GM12891 (cell line): Measurements from ENCODE around the gene PI4KA. TPM values are rescaled to one million over a fixed set of nuclear protein-coding genes. Genes with fewer than 3 reads are reported as not detected.
"Not testable (repeated sequence)": the region's sequence is repeated elsewhere in the genome, so short reads cannot be mapped to it uniquely, and the experiment has no call there.

ENCODE experiments used
- DNase-seq: peaks from one replicate; pipeline ENCODE4 v3.0.0; 2011; ENCODE audit warnings: low spot score; ENCODE audit not compliant: insufficient read length
- FAIRE-seq: peaks from 2 replicates; lab custom pipeline; 2011; peaks lifted over from hg19 to GRCh38; lab: Jason Lieb, UNC
- PAX5 ChIP-seq: IDR thresholded peaks from 2 replicates; pipeline ENCODE4 v1.6.1; 2011; ENCODE audit warnings: low read length, moderate library complexity, mild to moderate bottlenecking; ENCODE audit not compliant: insufficient read depth, severe bottlenecking
- POLR2A ChIP-seq: IDR thresholded peaks from 2 replicates; pipeline ENCODE4 v1.6.1; 2011; ENCODE audit warnings: low read depth, low read length, control low read depth
- POLR2AphosphoS5 ChIP-seq: IDR thresholded peaks from 2 replicates; pipeline ENCODE4 v1.6.1; 2011; ENCODE audit warnings: low read depth, low read length, control low read depth
- POU2F2 ChIP-seq: IDR thresholded peaks from 2 replicates; pipeline ENCODE4 v1.6.1; 2011; ENCODE audit warnings: low read depth, mild to moderate bottlenecking, control low read depth, low read length, moderate library complexity
- SPI1 ChIP-seq: IDR thresholded peaks from 2 replicates; pipeline ENCODE4 v1.6.1; 2011; ENCODE audit warnings: low read depth, low read length, control low read depth
- TAF1 ChIP-seq: IDR thresholded peaks from 2 replicates; pipeline ENCODE4 v1.6.1; 2011; ENCODE audit warnings: low read depth, low read length, control low read depth
- polyA plus RNA-seq: library from polyadenylated mRNA; unstranded; fragments of >200 nt; gene quantifications from one replicate; pipeline ENCODE4 v1.2.1, GENCODE V29; 2012; ENCODE audit warnings: low read depth, missing spikeins, inconsistent platforms; ENCODE audit not compliant: missing spikeins

PI4KA gene
- 36.6 TPM for polyA plus RNA-seq

DNA sequence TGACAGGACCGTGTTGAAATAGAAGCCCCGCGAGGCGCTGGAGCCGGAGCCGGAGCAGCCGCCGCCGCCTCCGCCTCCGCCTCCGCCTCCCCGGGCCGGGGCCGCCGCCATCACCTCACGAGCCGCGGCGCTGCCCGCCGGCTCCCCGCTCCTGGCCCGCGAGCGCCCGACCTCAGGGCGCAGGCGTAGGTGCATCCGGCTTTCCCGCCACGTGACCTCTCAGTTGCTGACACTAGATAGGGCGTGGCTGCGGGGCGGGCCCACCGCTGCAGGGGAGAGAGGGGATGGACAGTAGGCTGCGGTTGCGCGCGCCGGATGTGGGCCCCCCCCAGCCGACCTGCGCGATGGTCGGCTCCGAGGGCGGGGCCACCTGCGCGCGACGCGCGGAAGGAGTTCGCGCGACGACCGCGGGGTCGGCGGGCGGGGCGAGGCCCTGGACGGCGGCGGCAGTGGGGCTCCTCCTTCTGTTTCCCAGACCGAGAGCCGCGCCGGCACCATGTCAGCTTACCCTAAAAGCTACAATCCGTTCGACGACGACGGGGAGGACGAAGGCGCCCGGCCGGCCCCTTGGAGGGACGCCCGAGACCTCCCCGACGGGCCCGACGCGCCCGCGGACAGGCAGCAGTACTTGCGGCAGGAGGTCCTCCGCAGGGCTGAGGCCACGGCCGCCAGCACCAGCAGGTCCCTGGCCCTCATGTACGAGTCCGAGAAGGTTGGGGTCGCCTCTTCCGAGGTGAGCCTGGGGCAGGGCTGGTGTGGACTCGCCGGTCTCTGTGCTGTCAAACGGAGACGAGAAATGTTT is at the start of gene PI4KA, which contains the start of gene SNAP29:
PI4KA (minus strand) TSS at position 197 of the 802 bp plus-strand sequence; CDS start at position 111, 86 bp downstream.
SNAP29 (plus strand) TSS at position 393 of the 802 bp plus-strand sequence; CDS start at position 497, 104 bp downstream.
- FAIRE-seq (peak; percentile 98), DNase-seq (peak; percentile 98)
- TF ChIP-seq POLR2A (peak; percentile 65; the same call in 1 of the 2 replicates), SPI1 (no peak), PAX5 (peak; percentile 67), TAF1 (peak; percentile 32; the same call in 1 of the 2 replicates), POLR2AphosphoS5 (peak; percentile 83), POU2F2 (peak; percentile 28; the same call in 1 of the 2 replicates)

GRCh38 chr22:20906387-20906767 is 47.8 kb upstream of the PI4KA start:
- TF ChIP-seq TAF1 (no peak), POLR2A (no peak), SPI1 (no peak), PAX5 (no peak), POLR2AphosphoS5 (no peak), POU2F2 (no peak)
- no peak for FAIRE-seq
- no peak for DNase-seq

- no peak for DNase-seq
- no peak for TF ChIP-seq TAF1
- no peak for TF ChIP-seq POLR2AphosphoS5
- no peak for TF ChIP-seq POU2F2
- no peak for TF ChIP-seq SPI1
- TF ChIP-seq POLR2A: no peak
- TF ChIP-seq PAX5: no peak
- FAIRE-seq: no peak
Measured at GRCh38 chr22:20905415-20906386, 47.1 kb upstream of the PI4KA start.

DNA sequence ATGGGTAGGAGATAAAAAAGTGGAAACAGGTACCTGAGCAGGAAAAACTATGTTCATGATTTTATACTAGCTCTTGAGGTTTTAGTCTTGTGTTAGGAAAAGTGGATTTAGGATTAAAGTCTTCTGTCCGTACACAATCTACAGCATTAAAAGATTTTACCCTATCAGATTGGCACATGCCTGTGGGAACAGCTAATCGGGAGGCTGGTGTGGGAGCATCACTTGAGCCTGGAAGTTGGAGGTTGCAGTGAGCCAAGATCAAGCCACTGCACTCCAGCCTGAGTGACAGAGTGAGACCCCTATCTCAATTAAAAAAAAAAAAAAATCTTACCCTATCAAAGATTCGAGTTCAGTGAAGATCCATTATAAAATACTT is 46.4 kb upstream of the PI4KA start:
- no peak for FAIRE-seq
- DNase-seq: no peak
- TF ChIP-seq POU2F2 (no peak), SPI1 (no peak), POLR2AphosphoS5 (no peak), PAX5 (no peak), TAF1 (no peak), POLR2A (no peak)

DNA sequence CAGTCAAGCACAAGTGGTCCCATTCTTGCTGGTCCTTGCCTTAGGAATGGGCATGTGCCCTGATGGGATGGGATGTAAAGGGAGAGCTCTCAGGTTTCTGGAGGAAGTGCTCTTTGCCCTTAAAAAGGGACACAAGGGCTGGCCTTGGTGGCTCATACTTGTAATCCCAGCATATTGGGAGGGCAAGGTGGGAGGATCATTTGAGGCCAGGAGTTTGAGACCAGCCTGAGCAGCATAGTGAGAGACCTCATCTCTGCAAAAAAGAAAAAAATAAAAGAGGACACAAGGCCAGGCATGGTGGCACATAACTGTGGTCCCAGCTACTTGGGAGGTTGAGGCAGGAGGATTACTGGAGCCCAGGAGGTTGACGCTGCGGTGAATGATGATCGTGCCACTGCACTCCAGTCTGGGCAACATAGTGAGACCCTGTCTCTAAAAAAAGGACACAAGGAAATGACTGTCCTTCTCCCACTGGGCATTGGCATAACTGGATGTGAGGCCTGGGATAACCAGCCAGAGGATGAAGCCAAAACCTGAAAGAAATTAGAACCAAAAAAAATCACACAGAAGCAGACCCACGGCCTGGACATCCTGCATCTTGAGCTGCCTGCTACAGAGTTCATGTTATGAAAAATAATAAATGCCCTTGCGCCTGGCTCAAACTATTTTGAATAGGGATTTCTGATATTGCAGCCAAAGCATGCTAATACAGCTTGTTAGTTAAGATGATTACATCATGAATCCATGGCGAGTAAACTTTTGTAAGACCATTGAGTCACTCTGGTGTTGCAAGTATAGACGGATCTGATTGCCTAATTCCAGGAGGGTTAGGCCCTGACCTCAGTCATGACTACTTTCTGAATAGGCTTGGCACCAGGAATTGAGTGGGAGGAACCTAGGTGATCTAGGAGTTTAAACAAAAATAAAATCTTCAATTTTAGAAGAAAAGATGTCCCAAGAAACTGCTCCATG is 45.7 kb upstream of the PI4KA start:
- no peak for DNase-seq

GRCh38 chr22:20903093-20903492 is 44.5 kb upstream of the PI4KA start:
- FAIRE-seq (no peak), DNase-seq (no peak)
- TF ChIP-seq POLR2A: no peak
- no peak for TF ChIP-seq PAX5
- TF ChIP-seq POU2F2: no peak
- TF ChIP-seq TAF1: no peak
- TF ChIP-seq POLR2AphosphoS5: no peak
- no peak for TF ChIP-seq SPI1

More for the DNA sequence above, 45.7 kb upstream of the PI4KA start:
- FAIRE-seq: no peak
- no peak for TF ChIP-seq POLR2A
- no peak for TF ChIP-seq POLR2AphosphoS5
- TF ChIP-seq PAX5: no peak
- no peak for TF ChIP-seq SPI1

DNA sequence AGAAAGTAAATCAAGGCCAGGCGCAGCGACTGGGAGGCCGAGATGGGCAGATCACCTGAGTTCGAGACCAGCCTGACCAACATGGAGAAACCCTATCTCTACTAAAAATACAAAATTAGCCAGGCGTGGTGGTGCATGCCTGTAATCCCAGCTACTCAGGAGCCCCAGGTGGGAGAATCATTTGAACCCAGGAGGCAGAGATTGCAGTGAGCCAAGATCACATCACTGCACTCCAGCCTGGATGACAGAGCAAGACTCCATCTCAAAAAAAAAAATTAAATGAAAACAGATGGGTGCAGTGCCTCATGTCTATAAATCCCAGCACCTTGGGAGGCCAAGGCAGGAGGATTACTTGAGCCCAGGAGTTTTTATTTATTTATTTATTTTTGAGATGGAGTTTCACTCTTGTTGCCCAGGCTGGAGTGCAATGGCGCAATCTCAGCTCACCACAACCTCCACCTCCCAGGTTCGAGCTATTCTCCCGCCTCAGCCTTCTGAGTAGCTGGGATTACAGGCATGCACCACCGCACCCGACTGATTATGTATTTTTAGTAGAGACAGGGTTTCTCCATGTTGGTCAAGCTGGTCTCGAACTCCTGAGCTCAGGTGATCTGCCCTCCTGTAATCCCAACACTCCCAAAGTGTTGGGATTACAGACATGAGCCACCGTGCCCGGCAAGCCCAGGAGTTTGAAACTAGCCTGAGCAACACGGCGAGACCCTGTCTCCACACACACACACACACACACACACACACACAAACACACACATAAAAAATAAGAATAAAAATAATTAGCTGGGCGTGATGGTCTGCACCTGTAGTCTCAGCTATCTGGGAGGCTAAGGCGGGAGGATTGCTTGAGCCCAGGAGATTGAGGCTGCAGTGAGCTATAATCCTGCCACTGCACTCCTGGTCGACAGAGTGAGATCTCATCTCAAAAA is 42.8 kb upstream of the PI4KA start:
- FAIRE-seq, DNase-seq: not testable (repeated sequence)
